ENCODE data around the gene CLN5.

CLN5 gene

DNA sequence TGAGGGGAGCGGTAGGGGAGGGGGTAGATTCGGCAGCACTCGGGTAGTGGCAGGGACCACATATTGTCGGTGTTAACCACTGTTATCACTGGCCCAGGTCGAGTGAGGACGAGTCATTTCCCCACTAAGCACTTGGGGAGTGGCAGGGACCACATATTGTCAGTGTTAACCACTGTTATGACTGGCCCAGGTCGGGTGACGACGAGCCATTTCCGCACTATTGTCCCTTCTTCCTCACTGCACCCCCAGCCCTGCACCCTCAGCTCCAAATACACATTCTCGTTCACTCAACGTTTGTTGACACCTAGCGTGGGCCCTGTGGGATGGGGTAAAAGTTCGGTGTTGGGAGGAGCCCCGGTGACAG, 467 bp upstream of the CLN5 start:
- H3K4me3 ChIP-seq (ENCODE audit: control insufficient read depth, low read depth, low read length), result peak overlapping the region; percentile 89
- DNase-seq (ENCODE audit: low read depth), result no peak
- TF ChIP-seq, protein P1, sequence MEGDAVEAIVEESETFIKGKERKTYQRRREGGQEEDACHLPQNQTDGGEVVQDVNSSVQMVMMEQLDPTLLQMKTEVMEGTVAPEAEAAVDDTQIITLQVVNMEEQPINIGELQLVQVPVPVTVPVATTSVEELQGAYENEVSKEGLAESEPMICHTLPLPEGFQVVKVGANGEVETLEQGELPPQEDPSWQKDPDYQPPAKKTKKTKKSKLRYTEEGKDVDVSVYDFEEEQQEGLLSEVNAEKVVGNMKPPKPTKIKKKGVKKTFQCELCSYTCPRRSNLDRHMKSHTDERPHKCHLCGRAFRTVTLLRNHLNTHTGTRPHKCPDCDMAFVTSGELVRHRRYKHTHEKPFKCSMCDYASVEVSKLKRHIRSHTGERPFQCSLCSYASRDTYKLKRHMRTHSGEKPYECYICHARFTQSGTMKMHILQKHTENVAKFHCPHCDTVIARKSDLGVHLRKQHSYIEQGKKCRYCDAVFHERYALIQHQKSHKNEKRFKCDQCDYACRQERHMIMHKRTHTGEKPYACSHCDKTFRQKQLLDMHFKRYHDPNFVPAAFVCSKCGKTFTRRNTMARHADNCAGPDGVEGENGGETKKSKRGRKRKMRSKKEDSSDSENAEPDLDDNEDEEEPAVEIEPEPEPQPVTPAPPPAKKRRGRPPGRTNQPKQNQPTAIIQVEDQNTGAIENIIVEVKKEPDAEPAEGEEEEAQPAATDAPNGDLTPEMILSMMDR (conservative IDR thresholded peaks at IDR 0.05; ENCODE audit: control insufficient read depth, insufficient read depth, low read depth, low read length), result no peak

DNA sequence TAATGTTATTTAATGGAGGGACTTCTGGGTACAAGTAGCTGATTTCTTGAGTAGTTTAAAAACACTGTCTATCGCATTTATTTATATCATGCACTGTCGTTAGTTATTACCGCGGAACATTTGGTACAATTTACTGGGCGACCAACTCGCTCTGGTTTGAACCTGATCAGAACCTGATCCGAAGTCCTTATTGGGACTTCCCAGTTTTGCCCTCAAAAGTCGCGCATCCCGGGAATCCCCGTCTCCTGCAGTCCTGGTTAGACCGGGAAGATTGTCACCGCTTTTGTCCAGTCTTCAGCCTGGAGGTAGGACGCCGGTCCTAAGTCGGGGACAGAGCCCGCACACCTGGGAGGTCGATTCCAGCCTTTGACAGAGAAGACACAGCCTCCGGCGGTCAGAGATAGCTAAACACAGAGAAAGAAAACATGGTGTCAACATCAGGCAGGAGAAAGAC, 694 bp downstream of the CLN5 start:
- TF ChIP-seq, protein P1 (conservative IDR thresholded peaks at IDR 0.05; ENCODE audit: control insufficient read depth, insufficient read depth, low read depth, low read length), result no peak
- peak; percentile 26 for DNase-seq (ENCODE audit: low read depth)
- peak overlapping the region; percentile 89 for H3K4me3 ChIP-seq (ENCODE audit: control insufficient read depth, low read depth, low read length)

DNA sequence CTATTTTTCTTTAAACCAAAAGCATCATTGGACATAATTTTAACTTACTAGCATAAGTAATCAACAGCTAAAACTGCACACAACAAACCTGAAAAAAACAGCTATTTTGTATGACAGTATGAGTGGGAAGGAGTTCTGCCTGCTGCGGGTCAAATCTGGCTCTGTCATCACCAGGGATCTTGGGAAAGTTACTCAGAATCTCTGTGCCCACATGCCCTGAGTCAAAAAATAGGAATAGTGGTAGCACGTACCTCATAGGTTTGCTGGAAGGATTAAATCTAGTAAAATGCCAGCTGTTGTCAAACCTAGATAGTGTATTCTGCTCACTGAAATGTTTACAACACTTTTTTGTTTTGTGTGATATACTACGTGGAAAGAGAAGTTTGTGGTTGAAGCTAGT, 1.1 kb downstream of the CLN5 start:
- peak; percentile 58 for DNase-seq (ENCODE audit: low read depth)
- TF ChIP-seq, protein P1 (conservative IDR thresholded peaks at IDR 0.05; ENCODE audit: control insufficient read depth, insufficient read depth, low read depth, low read length), result no peak
- peak overlapping the region; percentile 89 for H3K4me3 ChIP-seq (ENCODE audit: control insufficient read depth, low read depth, low read length)

DNA sequence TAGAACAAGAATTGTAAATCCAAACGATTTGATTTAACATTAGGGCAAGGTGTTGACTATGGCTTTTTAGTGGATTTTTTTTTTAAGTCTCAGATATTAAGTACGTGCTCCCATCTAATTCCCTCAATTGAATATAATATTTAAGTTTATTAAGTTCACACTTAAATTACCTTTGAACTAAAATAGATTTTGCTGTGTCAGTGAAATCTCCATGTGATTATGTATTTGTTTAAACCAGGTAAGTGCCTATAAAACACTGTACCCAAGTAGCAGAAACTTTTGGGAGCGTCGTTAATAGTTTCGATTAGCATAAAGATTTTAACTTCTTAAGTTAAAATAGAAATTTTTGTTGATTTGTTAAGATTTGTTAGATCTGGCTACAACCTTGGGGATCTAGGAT, 1.6 kb downstream of the CLN5 start:
- TF ChIP-seq, protein P1 (conservative IDR thresholded peaks at IDR 0.05; ENCODE audit: control insufficient read depth, insufficient read depth, low read depth, low read length), result no peak
- DNase-seq (ENCODE audit: low read depth), result no peak
- no peak overlapping the region for H3K4me3 ChIP-seq (ENCODE audit: control insufficient read depth, low read depth, low read length)

DNA sequence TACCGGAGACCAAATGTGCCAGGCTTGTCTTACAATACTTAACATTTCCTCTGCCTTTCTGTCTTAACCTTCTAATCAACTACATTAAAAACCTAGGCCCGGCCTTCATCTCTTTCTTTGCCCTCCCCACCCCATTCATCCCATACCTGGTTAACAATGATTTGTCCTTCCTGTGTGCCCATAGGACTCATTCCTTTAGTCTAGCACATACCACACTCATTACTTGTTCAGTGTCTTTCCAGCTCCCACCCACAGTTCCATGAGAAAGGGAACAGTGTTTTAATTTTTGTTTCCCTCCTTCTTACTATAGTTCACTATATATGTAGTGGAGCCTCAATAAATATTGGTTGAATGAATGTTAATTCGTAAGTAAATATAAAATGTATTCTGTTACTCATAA, 2.4 kb downstream of the CLN5 start:
- DNase-seq (ENCODE audit: low read depth), result no peak
- TF ChIP-seq, protein P1 (conservative IDR thresholded peaks at IDR 0.05; ENCODE audit: control insufficient read depth, insufficient read depth, low read depth, low read length), result no peak
- no peak overlapping the region for H3K4me3 ChIP-seq (ENCODE audit: control insufficient read depth, low read depth, low read length)

DNA sequence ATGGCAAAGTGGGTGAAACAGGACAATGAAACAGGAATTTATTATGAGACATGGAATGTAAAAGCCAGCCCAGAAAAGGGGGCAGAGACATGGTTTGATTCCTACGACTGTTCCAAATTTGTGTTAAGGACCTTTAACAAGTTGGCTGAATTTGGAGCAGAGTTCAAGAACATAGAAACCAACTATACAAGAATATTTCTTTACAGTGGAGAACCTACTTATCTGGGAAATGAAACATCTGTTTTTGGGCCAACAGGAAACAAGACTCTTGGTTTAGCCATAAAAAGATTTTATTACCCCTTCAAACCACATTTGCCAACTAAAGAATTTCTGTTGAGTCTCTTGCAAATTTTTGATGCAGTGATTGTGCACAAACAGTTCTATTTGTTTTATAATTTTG, 8.6 kb downstream of the CLN5 start:
- DNase-seq (ENCODE audit: low read depth), result no peak
- H3K4me3 ChIP-seq (ENCODE audit: control insufficient read depth, low read depth, low read length), result no peak overlapping the region
- TF ChIP-seq, protein P1 (conservative IDR thresholded peaks at IDR 0.05; ENCODE audit: control insufficient read depth, insufficient read depth, low read depth, low read length), result no peak

DNA sequence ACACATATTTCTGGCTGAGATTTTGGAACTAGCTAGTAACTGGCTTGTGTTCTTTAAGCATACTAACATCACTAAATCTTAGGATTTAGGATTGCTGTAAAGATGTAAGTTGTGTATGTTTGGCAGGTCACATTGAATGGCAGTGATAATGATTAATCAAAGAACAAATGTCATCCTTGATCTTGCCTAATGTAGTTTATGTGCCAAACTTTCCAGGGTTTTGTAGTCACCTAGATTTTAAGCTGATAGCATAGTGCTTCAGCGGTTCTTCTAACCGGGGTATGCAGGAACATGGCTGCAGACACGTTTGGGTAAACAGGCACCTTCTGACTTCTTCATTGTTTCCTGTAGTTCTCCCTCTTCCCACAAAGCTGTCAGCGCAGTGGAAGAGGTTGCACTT, 9.7 kb downstream of the CLN5 start:
- TF ChIP-seq, protein P1 (conservative IDR thresholded peaks at IDR 0.05; ENCODE audit: control insufficient read depth, insufficient read depth, low read depth, low read length), result no peak
- no peak for DNase-seq (ENCODE audit: low read depth)
- H3K4me3 ChIP-seq (ENCODE audit: control insufficient read depth, low read depth, low read length), result no peak overlapping the region
